ENCODE data around the gene CNDP1. TPM values are rescaled to one million over a fixed set of nuclear protein-coding genes. Genes with fewer than 3 reads are reported as not detected.
A peak's percentile ranks its signal among the peaks of the same experiment; 100 is the strongest.

CNDP1 gene
- total and polyA plus RNA-seq, 2 donors (not counting 1 experiment from before 2014, with no cell fraction given) = 0.19 to 0.57 TPM

DNA sequence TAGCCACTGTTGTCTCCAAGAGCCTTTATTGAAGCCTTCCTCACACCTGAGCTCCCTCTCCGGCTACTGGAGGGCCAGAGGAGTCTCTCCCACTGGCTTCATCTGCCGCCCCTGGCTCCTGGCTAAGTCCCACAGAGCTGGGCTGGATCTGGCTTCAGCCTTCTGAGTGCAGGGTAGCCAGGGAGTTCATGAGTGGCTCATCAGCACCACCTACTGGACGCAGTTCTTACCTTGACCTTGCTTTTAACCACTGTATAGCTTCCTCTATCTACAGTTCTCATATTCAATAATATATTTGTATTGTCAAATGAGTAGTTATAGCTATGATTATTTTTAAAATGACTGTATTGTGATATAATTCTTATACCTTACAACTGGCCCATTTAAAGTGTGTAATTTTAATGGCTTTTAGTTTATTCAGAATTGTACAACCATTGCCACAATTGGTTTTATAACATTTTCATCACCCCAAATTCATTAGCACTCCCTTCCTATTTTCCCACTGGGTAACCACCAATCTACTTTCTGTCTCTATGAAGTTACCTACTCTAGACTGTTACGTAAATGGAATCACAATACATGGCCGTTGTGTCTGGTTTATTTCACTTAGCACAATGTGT lies 17.7 kb downstream of the CNDP1 start:
- no peak overlapping the region for H3K27ac ChIP-seq (ENCODE audit: low read length in 2 of 2)
- H2AFZ ChIP-seq (ENCODE audit: insufficient read depth, low read depth, low read length, poor library complexity, severe bottlenecking) = no peak overlapping the region
- no peak overlapping the region for H3K9ac ChIP-seq (ENCODE audit: low read length)
- H3K4me2 ChIP-seq (replicated peaks; ENCODE audit: low read depth, low read length, poor library complexity, severe bottlenecking) = no peak overlapping the region
- Mint-ChIP-seq H3K9me3 (ENCODE audit: insufficient read depth) (peaks cover 5% of the 10 kb centered on the region), H3K4me3 (no peak overlapping the region), H3K27ac (no peak overlapping the region), H3K4me1 (no peaks in the 10 kb centered on the region), H3K27me3 (peaks cover 14% of the 10 kb centered on the region)
- ChIA-PET CTCF (interaction anchor here (0.5 to 4.2 kb wide), 34 partner anchors 8 to 1813 kb away, joined by 3 to 84 read pairs (median 4); no protein-coding TSS in a partner anchor), POLR2A (interaction anchor here (0.7 kb wide), 2 partner anchors 174 to 1971 kb away, joined by 3 to 5 read pairs; no protein-coding TSS in a partner anchor)
- DNase-seq = peak; percentile 81
- no peaks in the 10 kb centered on the region for H4K20me1 ChIP-seq (ENCODE audit: control insufficient read depth, insufficient read depth, low read length, poor library complexity, severe bottlenecking)
- H3K4me3 ChIP-seq (ENCODE audit: control extremely low read depth in 1 of 5, extremely low read depth in 1 of 5, insufficient read depth in 1 of 5, low read depth in 2 of 5, low read length in 4 of 5) = no peak overlapping the region
- H3K79me2 ChIP-seq (ENCODE audit: control insufficient read depth, insufficient read depth, low read length) = no peaks in the 10 kb centered on the region
- WGBS (ENCODE audit: insufficient coverage) = no CpG with 5 or more reads among the region's 5 CpGs
- H3K36me3 ChIP-seq (replicated peaks in 1 of 2; ENCODE audit: control extremely low read depth in 1 of 2, control insufficient read depth in 1 of 2, extremely low read depth in 1 of 2, insufficient read depth in 2 of 2, low read length in 1 of 2) = no peaks in the 10 kb centered on the region
- intact Hi-C loops (cut with micrococcal nuclease) = loop anchor here (1.0 kb wide), 1 partner anchor 199 kb away; no protein-coding TSS in a partner anchor
- no peak for TF ChIP-seq EZH2 (IDR thresholded peaks at IDR 0.05; ENCODE audit: borderline replicate concordance, insufficient read depth, low read depth, low read length, poor library complexity, severe bottlenecking)
- TF ChIP-seq, protein P1, sequence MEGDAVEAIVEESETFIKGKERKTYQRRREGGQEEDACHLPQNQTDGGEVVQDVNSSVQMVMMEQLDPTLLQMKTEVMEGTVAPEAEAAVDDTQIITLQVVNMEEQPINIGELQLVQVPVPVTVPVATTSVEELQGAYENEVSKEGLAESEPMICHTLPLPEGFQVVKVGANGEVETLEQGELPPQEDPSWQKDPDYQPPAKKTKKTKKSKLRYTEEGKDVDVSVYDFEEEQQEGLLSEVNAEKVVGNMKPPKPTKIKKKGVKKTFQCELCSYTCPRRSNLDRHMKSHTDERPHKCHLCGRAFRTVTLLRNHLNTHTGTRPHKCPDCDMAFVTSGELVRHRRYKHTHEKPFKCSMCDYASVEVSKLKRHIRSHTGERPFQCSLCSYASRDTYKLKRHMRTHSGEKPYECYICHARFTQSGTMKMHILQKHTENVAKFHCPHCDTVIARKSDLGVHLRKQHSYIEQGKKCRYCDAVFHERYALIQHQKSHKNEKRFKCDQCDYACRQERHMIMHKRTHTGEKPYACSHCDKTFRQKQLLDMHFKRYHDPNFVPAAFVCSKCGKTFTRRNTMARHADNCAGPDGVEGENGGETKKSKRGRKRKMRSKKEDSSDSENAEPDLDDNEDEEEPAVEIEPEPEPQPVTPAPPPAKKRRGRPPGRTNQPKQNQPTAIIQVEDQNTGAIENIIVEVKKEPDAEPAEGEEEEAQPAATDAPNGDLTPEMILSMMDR (IDR thresholded peaks at IDR 0.05) = peak; percentile 92
- peaks cover 0 to 19% (median 19%) of the 10 kb centered on the region in 3 donors for H3K9me3 ChIP-seq (ENCODE audit: control extremely low read depth in 1 of 3, control insufficient read depth in 2 of 3, insufficient read depth in 1 of 3, low read length in 2 of 3)
- H3K4me1 ChIP-seq (ENCODE audit: control insufficient read depth in 2 of 2, insufficient read depth in 2 of 2, low read length in 2 of 2) = no peaks in the 10 kb centered on the region
- no peaks in the 10 kb centered on the region for H3K27me3 ChIP-seq (replicated peaks in 1 of 4; ENCODE audit: control extremely low read depth in 1 of 4, control insufficient read depth in 3 of 4, insufficient read depth in 4 of 4, low read length in 3 of 4)
- ATAC-seq (ENCODE audit: low read depth) = peak; percentile 96

DNA sequence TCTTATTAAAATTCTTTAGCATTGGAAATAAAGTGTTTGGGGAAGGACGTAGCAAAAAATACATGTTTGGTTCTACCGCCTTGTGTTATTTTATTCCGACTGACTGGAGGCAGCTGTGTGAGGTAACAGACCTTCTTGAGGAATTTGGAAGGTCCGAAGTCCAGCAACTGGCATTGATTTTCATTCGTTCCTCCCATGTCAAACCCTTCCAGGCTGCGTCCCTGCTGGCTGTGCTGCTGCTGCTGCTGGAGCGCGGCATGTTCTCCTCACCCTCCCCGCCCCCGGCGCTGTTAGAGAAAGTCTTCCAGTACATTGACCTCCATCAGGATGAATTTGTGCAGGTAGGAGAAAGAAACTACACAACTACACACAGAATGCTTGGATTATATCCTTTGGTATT lies 21.8 kb downstream of the CNDP1 start:
- WGBS (ENCODE audit: insufficient coverage) = 90% methylated on average over 5 of the region's 11 CpGs

More for the DNA sequence above, 21.8 kb downstream of the CNDP1 start:
- no peaks in the 10 kb centered on the region for H4K20me1 ChIP-seq (ENCODE audit: control insufficient read depth, insufficient read depth, low read length, poor library complexity, severe bottlenecking)
- H3K4me2 ChIP-seq (replicated peaks; ENCODE audit: low read depth, low read length, poor library complexity, severe bottlenecking) = no peak overlapping the region
- H3K9ac ChIP-seq (ENCODE audit: low read length) = no peak overlapping the region
- peaks cover 22% of the 10 kb centered on the region for H3K27me3 Mint-ChIP-seq
- ChIA-PET CTCF (no interaction called here), POLR2A (no interaction called here)
- no peaks in the 10 kb centered on the region for H3K4me1 ChIP-seq (ENCODE audit: control insufficient read depth in 2 of 2, insufficient read depth in 2 of 2, low read length in 2 of 2)
- H3K9me3 ChIP-seq (ENCODE audit: control extremely low read depth in 1 of 3, control insufficient read depth in 2 of 3, insufficient read depth in 1 of 3, low read length in 2 of 3) = no peaks in the 10 kb centered on the region
- H3K36me3 ChIP-seq (replicated peaks in 1 of 2; ENCODE audit: control extremely low read depth in 1 of 2, control insufficient read depth in 1 of 2, extremely low read depth in 1 of 2, insufficient read depth in 2 of 2, low read length in 1 of 2) = no peaks in the 10 kb centered on the region
- H3K4me1 Mint-ChIP-seq = no peaks in the 10 kb centered on the region
- DNase-seq (no peak), ATAC-seq (ENCODE audit: low read depth) (no peak)
- H3K9me3 Mint-ChIP-seq (ENCODE audit: insufficient read depth) = no peaks in the 10 kb centered on the region
- TF ChIP-seq EZH2 (IDR thresholded peaks at IDR 0.05; ENCODE audit: borderline replicate concordance, insufficient read depth, low read depth, low read length, poor library complexity, severe bottlenecking) = no peak
- TF ChIP-seq, protein P1 (IDR thresholded peaks at IDR 0.05) = no peak
- no peak overlapping the region for H3K4me3 ChIP-seq (ENCODE audit: control extremely low read depth in 1 of 5, extremely low read depth in 1 of 5, insufficient read depth in 1 of 5, low read depth in 2 of 5, low read length in 4 of 5)
- H3K27ac ChIP-seq (ENCODE audit: low read length in 2 of 2) = no peak overlapping the region
- no peak overlapping the region for H2AFZ ChIP-seq (ENCODE audit: insufficient read depth, low read depth, low read length, poor library complexity, severe bottlenecking)
- H3K27me3 ChIP-seq (replicated peaks in 1 of 4; ENCODE audit: control extremely low read depth in 1 of 4, control insufficient read depth in 3 of 4, insufficient read depth in 4 of 4, low read length in 3 of 4) = no peaks in the 10 kb centered on the region
- H3K79me2 ChIP-seq (ENCODE audit: control insufficient read depth, insufficient read depth, low read length) = no peaks in the 10 kb centered on the region
- intact Hi-C loops (cut with micrococcal nuclease) = no loop called here
- no peak overlapping the region for H3K4me3 Mint-ChIP-seq
- no peak overlapping the region for H3K27ac Mint-ChIP-seq

Measured in B cell (primary cell).